Smooth muscle cell (in vitro differentiated cells): ENCODE results near the gene KSR1. TPM values are rescaled to one million over a fixed set of nuclear protein-coding genes. Genes with fewer than 3 reads are reported as not detected.
A peak's percentile ranks its signal among the peaks of the same experiment; 100 is the strongest.

Experiments used
- DNase-seq: peaks from one replicate; lab custom pipeline; 2025; ENCODE audit not compliant: unreplicated experiment; lab: John Stamatoyannopoulos, UW
- H2AFZ ChIP-seq: fragments of 200-600 bp; sonication (generic); 2 replicates; pipeline ENCODE4 v1.6.0; 2016; ENCODE audit warnings: antibody characterized with exemption, low read depth, mild to moderate bottlenecking
- H3F3A ChIP-seq: fragments of 200-600 bp; sonication (generic); 2 replicates; pipeline ENCODE4 v1.6.0; 2017; ENCODE audit warnings: antibody characterized with exemption, low read depth
- H3K27ac ChIP-seq: fragments of 200-600 bp; sonication (generic); 2 replicates; pipeline ENCODE4 v1.5.1; 2016; ENCODE audit warnings: low read depth, mild to moderate bottlenecking
- H3K27me3 ChIP-seq: fragments of 200-600 bp; sonication (generic); 2 replicates; pipeline ENCODE4 v1.6.1; 2016; ENCODE audit warnings: low read depth, mild to moderate bottlenecking
- H3K36me3 ChIP-seq: fragments of 200-600 bp; sonication (generic); 2 replicates; pipeline ENCODE4 v1.5.1; 2016; ENCODE audit warnings: low read depth
- H3K4me1 ChIP-seq: fragments of 200-600 bp; sonication (generic); 2 replicates; pipeline ENCODE4 v1.5.1; 2016; ENCODE audit warnings: low read depth
- H3K4me2 ChIP-seq: fragments of 200-600 bp; sonication (generic); 2 replicates; pipeline ENCODE4 v1.6.0; 2016; ENCODE audit warnings: mild to moderate bottlenecking
- H3K4me3 ChIP-seq: fragments of 200-600 bp; sonication (generic); 2 replicates; pipeline ENCODE4 v1.5.1; 2016; ENCODE audit warnings: mild to moderate bottlenecking
- H3K79me2 ChIP-seq: fragments of 200-600 bp; sonication (generic); 2 replicates; pipeline ENCODE4 v1.6.0; 2016; ENCODE audit warnings: low read depth, mild to moderate bottlenecking
- H3K9ac ChIP-seq: fragments of 200-600 bp; sonication (generic); 2 replicates; pipeline ENCODE4 v1.6.0; 2016; ENCODE audit warnings: low read depth
- H3K9me3 ChIP-seq: fragments of 200-600 bp; sonication (generic); replicated peaks from 2 replicates; pipeline ENCODE4 v1.5.1; 2016; ENCODE audit warnings: low read depth
- H4K20me1 ChIP-seq: fragments of 200-600 bp; sonication (generic); 2 replicates; pipeline ENCODE4 v1.6.0; 2016; ENCODE audit warnings: low read depth
- CTCF ChIP-seq: fragments of 200-600 bp; sonication (generic); IDR thresholded peaks from 2 replicates; pipeline ENCODE4 v1.5.1; 2017; ENCODE audit warnings: borderline replicate concordance, mild to moderate bottlenecking, antibody characterized with exemption; ENCODE audit not compliant: insufficient read depth, poor library complexity, severe bottlenecking
- WGBS: methylation state at CpG from one replicate; pipeline ENCODE4 v1.1.7; 2016; ENCODE audit warnings: low lambda C conversion rate; 5-methylcytosine and 5-hydroxymethylcytosine counted together
- polyA plus RNA-seq: library from polyadenylated mRNA; unstranded; fragments of >200 nt; fragmentation: Nextera tagmentation; extraction: Ambion mirVana; gene quantifications from 2 replicates; pipeline ENCODE4 v1.2.1, GENCODE V29; 2016
- total RNA-seq: library from RNA; depleted of rRNA; stranded (reverse); fragments of >200 nt; gene quantifications from 2 replicates; pipeline ENCODE4 v1.2.3, GENCODE V29; 2014

Gene KSR1
- total and polyA plus RNA-seq, 2 experiments from 2014 or later, result 40.4 to 65.1 TPM

DNA sequence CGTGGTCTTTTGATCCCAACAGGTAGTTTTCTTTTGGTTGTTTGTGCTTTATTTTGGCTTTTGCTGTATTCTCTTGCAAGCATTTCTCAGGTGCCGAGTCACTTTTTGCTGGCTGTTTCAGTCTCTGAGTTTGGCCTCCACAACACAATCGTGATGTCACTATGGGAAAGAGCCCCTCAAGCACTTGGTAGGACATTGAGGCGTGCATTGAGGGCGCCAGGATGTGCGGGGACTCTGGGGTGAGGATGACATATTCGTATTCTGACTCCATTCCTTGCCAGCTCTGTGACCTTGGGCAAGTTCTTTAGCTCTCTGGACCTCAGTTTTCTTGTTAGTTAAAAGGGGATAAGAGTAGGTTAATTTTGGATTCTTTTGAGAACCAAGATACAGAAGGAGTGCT lies 13.0 kb downstream of the KSR1 start:
- Histone ChIP-seq H4K20me1 (peaks cover 100% of the 10 kb centered on the region), H3K4me1 (peaks cover 26% of the 10 kb centered on the region), H3K9ac (no peak overlapping the region), H3K4me3 (no peak overlapping the region), H3F3A (peaks cover 3% of the 10 kb centered on the region), H3K36me3 (no peaks in the 10 kb centered on the region), H3K79me2 (peaks cover 100% of the 10 kb centered on the region), H3K4me2 (no peak overlapping the region), H3K27me3 (no peaks in the 10 kb centered on the region), H3K9me3 (no peaks in the 10 kb centered on the region), H3K27ac (no peak overlapping the region), H2AFZ (no peak overlapping the region)
- no peak for DNase-seq
- no peak for TF ChIP-seq CTCF
- 86% methylated on average over 7 of the region's 7 CpGs for WGBS

GRCh38 chr17:27471321-27472269 lies 15.3 kb downstream of the KSR1 start:
- Histone ChIP-seq H3K4me3 (no peak overlapping the region), H2AFZ (no peak overlapping the region), H3K27me3 (no peaks in the 10 kb centered on the region), H3F3A (peaks cover 4% of the 10 kb centered on the region), H4K20me1 (peaks cover 100% of the 10 kb centered on the region), H3K9me3 (no peaks in the 10 kb centered on the region), H3K27ac (peak overlapping the region; percentile 72), H3K4me1 (peaks cover 23% of the 10 kb centered on the region), H3K4me2 (peak overlapping the region; percentile 40), H3K79me2 (peaks cover 100% of the 10 kb centered on the region), H3K9ac (peak overlapping the region; percentile 44), H3K36me3 (no peaks in the 10 kb centered on the region)
- no peak for TF ChIP-seq CTCF
- 78% methylated on average over 14 of the region's 14 CpGs for WGBS
- DNase-seq, result no peak

GRCh38 chr17:27473190-27473747 lies 17.0 kb downstream of the KSR1 start:
- H3K79me2 ChIP-seq, result peaks cover 100% of the 10 kb centered on the region
- no peaks in the 10 kb centered on the region for H3K9me3 ChIP-seq
- H2AFZ ChIP-seq, result no peak overlapping the region
- no peak overlapping the region for H3K9ac ChIP-seq
- no peaks in the 10 kb centered on the region for H3K27me3 ChIP-seq
- H3K4me1 ChIP-seq, result peaks cover 19% of the 10 kb centered on the region
- H4K20me1 ChIP-seq, result peaks cover 100% of the 10 kb centered on the region
- H3K36me3 ChIP-seq, result no peaks in the 10 kb centered on the region
- DNase-seq, result no peak
- H3K4me3 ChIP-seq, result no peak overlapping the region
- WGBS, result 71% methylated on average over 6 of the region's 6 CpGs
- peak overlapping the region; percentile 72 for H3K27ac ChIP-seq
- peak overlapping the region; percentile 40 for H3K4me2 ChIP-seq
- peaks cover 4% of the 10 kb centered on the region for H3F3A ChIP-seq
- TF ChIP-seq CTCF, result no peak
